ENCODE data around the gene ATXN1.

DNA sequence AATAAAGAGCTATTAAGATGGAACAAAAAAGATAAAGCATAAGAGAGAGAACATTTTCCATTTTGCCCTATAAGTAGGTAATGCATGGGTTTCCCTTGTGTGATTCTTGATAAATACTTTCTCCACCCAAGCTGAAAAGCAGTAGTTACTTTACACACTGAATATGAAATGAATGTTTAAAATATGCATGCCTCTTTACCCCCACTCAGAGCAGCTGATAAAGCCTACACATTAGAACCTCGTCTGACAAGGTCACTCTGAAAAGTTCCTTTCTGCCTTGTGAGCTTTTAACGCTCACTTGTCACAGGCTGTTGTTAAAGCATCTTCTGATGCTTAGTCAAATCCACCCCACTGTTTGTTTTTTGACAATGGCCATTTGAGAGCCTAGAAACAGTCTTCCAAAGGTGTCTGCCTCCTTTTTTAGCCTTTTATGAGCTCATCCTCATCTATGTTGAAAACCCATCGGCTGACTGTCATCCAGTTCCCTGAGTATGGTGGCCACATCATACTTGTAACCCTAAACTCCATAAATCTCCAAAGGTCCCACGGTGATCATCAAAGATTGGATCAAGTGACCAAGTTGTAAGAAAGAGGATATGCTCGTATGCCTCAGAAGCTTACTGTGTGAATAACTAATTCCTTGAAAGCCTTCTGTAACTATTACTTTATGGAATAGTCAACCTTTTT is 102.8 kb downstream of the ATXN1 start:
- TF ChIP-seq, protein P1, sequence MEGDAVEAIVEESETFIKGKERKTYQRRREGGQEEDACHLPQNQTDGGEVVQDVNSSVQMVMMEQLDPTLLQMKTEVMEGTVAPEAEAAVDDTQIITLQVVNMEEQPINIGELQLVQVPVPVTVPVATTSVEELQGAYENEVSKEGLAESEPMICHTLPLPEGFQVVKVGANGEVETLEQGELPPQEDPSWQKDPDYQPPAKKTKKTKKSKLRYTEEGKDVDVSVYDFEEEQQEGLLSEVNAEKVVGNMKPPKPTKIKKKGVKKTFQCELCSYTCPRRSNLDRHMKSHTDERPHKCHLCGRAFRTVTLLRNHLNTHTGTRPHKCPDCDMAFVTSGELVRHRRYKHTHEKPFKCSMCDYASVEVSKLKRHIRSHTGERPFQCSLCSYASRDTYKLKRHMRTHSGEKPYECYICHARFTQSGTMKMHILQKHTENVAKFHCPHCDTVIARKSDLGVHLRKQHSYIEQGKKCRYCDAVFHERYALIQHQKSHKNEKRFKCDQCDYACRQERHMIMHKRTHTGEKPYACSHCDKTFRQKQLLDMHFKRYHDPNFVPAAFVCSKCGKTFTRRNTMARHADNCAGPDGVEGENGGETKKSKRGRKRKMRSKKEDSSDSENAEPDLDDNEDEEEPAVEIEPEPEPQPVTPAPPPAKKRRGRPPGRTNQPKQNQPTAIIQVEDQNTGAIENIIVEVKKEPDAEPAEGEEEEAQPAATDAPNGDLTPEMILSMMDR (conservative IDR thresholded peaks at IDR 0.05; ENCODE audit: low read depth, low read length): no peak
- no peak for TF ChIP-seq EZH2 (IDR thresholded peaks at IDR 0.05; ENCODE audit: borderline replicate concordance, low read depth, low read length, poor library complexity, severe bottlenecking)
